SJSA1 (cell line): ENCODE measurements around the gene ITSN1. TPM values are rescaled to one million over a fixed set of nuclear protein-coding genes. Genes with fewer than 3 reads are reported as not detected.

Experiments used
- DNase-seq, 2 experiments: peaks; one replicate each; pipeline ENCODE4 v3.0.0-alpha.2; 2015 to 2020; ENCODE audit warnings: low spot score in 2 of 2, low read depth in 1 of 2
- H3K27ac ChIP-seq: fragments of 250-450 bp; sonication (Bioruptor Pico); 2 replicates; pipeline ENCODE4 v1.5.1; 2020; ENCODE audit warnings: mild to moderate bottlenecking, moderate library complexity
- H3K27me3 ChIP-seq: fragments of 250-450 bp; sonication (Bioruptor Pico); replicated peaks from 2 replicates; pipeline ENCODE4 v1.5.1; 2020; ENCODE audit warnings: mild to moderate bottlenecking, moderate library complexity
- H3K36me3 ChIP-seq: fragments of 250-450 bp; sonication (Bioruptor Pico); 2 replicates; pipeline ENCODE4 v1.5.1; 2020; ENCODE audit warnings: mild to moderate bottlenecking
- H3K4me1 ChIP-seq: fragments of 250-450 bp; sonication (Bioruptor Pico); replicated peaks from 2 replicates; pipeline ENCODE4 v1.6.1; 2021; ENCODE audit warnings: mild to moderate bottlenecking
- H3K4me3 ChIP-seq: fragments of 250-450 bp; sonication (Bioruptor Pico); 2 replicates; pipeline ENCODE4 v1.5.1; 2020; ENCODE audit warnings: mild to moderate bottlenecking
- H3K9me3 ChIP-seq: fragments of 250-450 bp; sonication (Bioruptor Pico); replicated peaks from 2 replicates; pipeline ENCODE4 v1.5.1; 2020; ENCODE audit warnings: mild to moderate bottlenecking
- total RNA-seq: library from RNA; depleted of rRNA; stranded (reverse); fragments of >200 nt; shearing (Covaris generic); gene quantifications from 2 replicates; pipeline ENCODE4 v1.2.3, GENCODE V29; 2014

The ITSN1 gene
- total RNA-seq, 1 experiment from 2014 or later: 53.2 TPM

DNA sequence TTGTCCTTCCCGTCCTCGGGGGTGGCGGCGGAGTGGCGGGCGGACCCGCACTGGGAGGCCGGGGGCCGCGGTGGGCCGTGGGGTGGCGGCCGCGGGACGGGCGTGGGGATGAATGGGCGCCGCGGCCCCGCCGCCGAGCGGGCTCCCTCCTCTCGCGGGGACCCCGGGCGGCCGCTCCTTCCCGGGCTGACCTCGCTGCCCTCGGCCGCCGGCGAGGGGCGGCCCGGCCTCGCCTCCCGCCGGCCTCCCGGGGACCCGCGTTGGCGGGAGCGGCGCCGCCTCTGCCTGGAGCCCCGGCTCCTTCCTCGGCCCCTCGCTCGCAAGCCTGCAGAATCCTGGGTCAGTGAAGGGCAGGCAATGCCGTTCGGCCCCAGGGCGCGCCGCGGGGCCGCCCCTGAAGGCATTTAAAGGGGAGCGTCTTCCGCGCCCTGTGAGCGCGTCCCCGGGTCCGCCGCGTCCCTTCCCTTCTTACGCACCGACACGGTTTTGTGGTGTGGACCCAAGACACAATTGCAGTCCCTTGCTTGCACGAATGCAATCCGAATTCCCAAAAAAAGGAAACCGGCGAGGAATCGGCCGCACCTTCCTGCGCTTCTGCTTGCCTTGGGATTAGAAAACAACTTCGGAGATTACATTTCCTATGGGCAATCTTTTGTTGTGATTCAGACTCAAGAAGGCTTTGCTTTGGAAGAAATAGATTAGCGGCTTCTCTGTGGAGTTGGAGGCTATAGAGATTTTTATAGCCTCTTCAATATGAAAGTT lies 776 bp downstream of the ITSN1 start:
- peak; percentile 47 to 60 for DNase-seq
- no peaks in the 10 kb centered on the region for H3K9me3 ChIP-seq

DNA sequence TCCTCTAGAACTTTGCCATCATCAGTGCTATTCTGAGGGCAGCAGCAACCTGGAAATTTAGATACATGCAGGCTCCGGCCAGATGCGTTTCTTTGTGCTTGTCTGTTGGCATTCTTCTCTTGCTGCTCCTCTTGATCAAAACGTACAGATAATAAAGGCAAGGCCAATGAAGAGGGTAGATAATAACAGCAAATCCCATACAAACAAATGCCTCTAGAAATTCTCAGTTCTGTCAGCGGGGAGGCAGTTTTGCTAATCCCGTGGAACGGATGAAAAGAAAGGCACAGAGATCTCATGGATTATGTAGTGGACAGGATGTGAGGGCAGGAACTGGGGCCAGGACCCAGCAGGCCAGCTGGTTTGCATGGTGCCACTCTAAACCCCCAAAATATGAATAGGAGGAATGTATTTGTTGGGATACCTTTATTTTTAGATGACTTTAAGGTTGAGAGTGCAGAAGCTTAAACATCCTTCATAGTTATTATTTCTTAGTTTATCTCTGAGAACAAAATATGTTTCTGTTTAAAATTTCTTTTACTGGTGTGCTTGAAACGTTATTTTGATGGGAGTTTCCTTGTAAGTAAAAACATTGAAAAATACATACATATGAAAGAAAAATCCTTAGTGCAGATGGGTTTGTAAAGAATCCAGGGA lies 1.5 kb downstream of the ITSN1 start:
- peaks cover 9% of the 10 kb centered on the region for H3K36me3 ChIP-seq
- DNase-seq: peak in 1 of 2 experiments; percentile 58
- no peaks in the 10 kb centered on the region for H3K27me3 ChIP-seq
- H3K27ac ChIP-seq: peak overlapping the region; percentile 59
- H3K4me1 ChIP-seq: peaks cover 12% of the 10 kb centered on the region; the same call in 1 of the 2 replicates
- H3K9me3 ChIP-seq: no peaks in the 10 kb centered on the region
- peak overlapping the region; percentile 95 for H3K4me3 ChIP-seq

More for the DNA sequence above, 776 bp downstream of the ITSN1 start:
- H3K4me1 ChIP-seq: peaks cover 12% of the 10 kb centered on the region; the same call in 1 of the 2 replicates
- peak overlapping the region; percentile 59 for H3K27ac ChIP-seq
- peaks cover 14% of the 10 kb centered on the region for H3K36me3 ChIP-seq
- no peaks in the 10 kb centered on the region for H3K27me3 ChIP-seq
- peak overlapping the region; percentile 95 for H3K4me3 ChIP-seq

DNA sequence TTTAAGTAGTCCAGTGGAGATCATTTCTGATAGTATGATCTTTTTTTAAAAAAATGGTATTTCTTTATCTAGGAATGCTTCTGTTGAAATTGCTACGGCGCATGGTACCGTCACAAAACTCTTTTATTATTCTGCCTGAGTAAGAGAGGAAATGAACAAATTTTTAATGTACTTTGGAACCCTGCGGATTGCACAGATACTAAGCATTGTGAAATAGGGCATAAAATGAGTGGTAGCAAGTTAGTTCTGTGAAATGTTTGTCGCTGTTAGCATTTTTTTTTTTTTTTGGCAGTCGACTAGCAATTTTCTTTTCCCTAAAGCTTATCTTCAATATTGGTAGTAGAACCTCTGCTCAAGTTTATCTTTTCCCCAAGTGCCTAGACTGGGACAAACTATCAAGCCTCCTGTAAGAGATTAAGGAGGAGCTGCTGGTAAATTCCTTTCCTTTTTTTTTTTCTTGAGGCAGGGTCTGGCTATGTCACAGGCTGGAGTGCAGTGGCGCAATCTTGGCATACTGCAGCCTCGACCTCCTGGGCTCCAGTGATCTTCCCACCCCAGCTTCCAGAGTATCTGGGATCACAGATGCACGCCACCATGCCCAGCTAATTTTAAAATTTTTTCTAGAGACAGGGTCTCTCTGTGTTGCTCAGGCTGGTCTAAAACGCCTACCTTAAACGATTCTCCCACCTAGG lies 2.2 kb downstream of the ITSN1 start:
- Histone ChIP-seq H3K36me3 (peaks cover 9% of the 10 kb centered on the region), H3K9me3 (no peaks in the 10 kb centered on the region), H3K27me3 (no peaks in the 10 kb centered on the region), H3K4me1 (peaks cover 12% of the 10 kb centered on the region; the same call in 1 of the 2 replicates), H3K27ac (no peak overlapping the region), H3K4me3 (no peak overlapping the region; the same call in 1 of the 2 replicates)
- no peak for DNase-seq

DNA sequence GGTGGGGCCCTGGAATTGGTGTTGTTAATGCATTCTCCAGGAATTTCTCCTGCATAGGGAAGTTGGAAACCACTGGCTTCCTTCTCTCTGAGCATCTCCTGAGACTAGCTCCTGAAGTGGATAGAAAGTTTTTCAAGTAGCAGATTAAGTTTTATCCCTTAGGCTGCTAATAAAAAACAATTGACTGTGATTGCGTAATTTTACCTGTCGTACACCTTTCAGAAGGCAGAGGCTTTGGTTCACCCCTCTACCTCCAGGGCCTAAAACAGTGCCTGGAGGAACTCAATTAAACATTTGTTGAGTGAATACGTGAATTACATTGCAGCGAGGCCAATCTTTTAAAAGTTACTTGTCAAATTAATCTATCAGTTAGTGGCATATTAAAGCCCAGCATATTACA lies 3.4 kb downstream of the ITSN1 start:
- peaks cover 9% of the 10 kb centered on the region; the same call in 1 of the 2 replicates for H3K4me1 ChIP-seq
- no peak overlapping the region for H3K27ac ChIP-seq
- H3K9me3 ChIP-seq: no peaks in the 10 kb centered on the region
- no peaks in the 10 kb centered on the region for H3K27me3 ChIP-seq
- H3K4me3 ChIP-seq: no peak overlapping the region
- no peak for DNase-seq
- peaks cover 9% of the 10 kb centered on the region for H3K36me3 ChIP-seq

DNA sequence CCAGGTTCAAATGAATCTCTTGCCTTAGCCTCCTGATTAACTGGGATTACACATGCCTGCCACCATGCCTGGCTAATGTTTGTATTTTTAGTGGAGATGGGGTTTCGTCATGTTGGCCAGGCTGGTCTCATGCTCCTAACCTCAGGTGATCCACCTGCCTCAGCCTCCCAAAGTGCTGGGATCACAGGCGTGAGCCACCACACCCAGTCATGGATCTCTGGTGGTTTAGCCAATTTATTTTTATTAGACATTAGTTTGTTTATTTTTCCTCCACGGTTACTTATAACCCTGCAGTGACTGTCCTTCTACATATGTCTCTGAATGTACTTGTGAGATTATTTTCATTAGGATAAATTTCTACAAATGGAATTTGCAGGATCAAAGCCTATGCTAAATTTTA lies 5.3 kb downstream of the ITSN1 start:
- Histone ChIP-seq H3K4me3 (no peak overlapping the region), H3K27me3 (no peaks in the 10 kb centered on the region), H3K27ac (no peak overlapping the region), H3K36me3 (peaks cover 7% of the 10 kb centered on the region), H3K9me3 (no peaks in the 10 kb centered on the region), H3K4me1 (peaks cover 9% of the 10 kb centered on the region; the same call in 1 of the 2 replicates)
- no peak for DNase-seq

DNA sequence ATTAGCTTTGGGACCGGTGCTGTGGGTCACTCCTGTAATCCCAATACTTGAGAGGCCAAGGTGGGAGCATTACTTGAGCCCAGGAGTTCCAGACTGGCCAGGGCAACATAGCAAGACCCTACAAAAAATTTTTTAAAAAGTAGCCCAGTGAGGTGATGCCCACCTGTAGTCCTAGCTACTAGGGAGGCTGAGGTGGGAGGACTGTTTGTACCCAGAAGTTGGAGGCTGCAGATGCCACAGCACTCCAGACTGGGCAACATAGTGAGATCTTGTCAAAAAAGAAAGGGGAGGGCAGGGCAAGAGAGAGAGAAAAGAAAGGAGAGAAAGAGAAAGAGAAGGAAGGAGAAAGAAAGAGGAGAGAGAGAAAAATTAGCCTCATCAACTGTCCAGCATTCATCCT lies 6.3 kb downstream of the ITSN1 start:
- Histone ChIP-seq H3K4me1 (peaks cover 9% of the 10 kb centered on the region; the same call in 1 of the 2 replicates), H3K9me3 (no peaks in the 10 kb centered on the region), H3K27ac (no peak overlapping the region), H3K36me3 (no peaks in the 10 kb centered on the region; the same call in 1 of the 2 replicates), H3K27me3 (no peaks in the 10 kb centered on the region), H3K4me3 (no peak overlapping the region)
- no peak for DNase-seq

DNA sequence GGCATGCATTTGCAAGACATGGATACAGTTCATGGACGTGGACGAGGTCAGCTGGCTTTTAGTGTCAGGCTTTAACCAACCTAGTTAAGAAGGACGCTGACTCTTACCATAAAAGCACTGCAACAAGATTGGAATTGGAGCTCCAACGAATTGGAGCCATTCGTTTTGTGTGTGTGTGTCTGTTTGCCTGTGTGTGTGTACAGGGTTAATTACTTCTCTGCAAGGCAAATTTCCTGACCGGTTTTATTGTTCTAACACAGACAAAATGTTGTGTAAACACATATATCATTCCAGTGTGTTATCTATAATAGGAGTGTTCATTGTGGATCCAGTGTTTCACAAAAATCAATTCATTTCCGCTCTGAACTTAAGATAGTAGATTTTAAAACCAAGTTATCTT lies 7.9 kb downstream of the ITSN1 start:
- Histone ChIP-seq H3K4me1 (peaks cover 14% of the 10 kb centered on the region), H3K9me3 (no peaks in the 10 kb centered on the region), H3K27ac (no peak overlapping the region), H3K4me3 (no peak overlapping the region), H3K27me3 (no peaks in the 10 kb centered on the region), H3K36me3 (peaks cover 2% of the 10 kb centered on the region; the same call in 1 of the 2 replicates)
- no peak for DNase-seq

DNA sequence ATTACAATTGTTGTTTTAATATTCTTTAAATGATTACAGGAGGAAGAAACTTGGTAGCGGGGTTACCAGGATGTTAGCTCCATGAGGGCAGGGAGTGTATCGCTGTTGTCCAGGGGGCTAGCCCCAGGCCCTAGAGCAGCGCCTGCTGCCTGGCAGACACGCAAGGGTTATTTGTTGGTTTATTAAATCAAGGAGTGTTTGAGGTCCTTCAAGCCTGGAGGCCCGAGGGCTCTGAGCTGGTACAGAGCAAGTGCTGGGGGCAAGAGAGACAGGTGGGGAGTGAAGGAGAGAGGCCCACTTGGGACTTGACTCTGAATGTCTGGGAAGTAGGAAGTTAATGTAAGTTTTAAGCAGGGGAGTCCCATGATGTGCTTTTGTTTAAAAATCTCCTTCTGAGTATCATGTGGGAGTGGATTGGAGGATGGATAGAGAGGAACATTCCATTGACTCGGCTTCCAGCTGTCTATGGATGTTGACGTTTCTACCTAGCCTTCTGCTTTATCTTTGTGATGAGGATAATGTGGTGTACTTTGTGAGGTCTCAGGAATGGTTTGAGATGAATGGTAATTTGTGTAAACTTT lies 8.7 kb downstream of the ITSN1 start:
- H3K36me3 ChIP-seq: peaks cover 2% of the 10 kb centered on the region; the same call in 1 of the 2 replicates
- no peak overlapping the region for H3K27ac ChIP-seq
- DNase-seq: no peak
- no peaks in the 10 kb centered on the region for H3K9me3 ChIP-seq
- H3K27me3 ChIP-seq: no peaks in the 10 kb centered on the region
- peaks cover 21% of the 10 kb centered on the region for H3K4me1 ChIP-seq
- no peak overlapping the region for H3K4me3 ChIP-seq

DNA sequence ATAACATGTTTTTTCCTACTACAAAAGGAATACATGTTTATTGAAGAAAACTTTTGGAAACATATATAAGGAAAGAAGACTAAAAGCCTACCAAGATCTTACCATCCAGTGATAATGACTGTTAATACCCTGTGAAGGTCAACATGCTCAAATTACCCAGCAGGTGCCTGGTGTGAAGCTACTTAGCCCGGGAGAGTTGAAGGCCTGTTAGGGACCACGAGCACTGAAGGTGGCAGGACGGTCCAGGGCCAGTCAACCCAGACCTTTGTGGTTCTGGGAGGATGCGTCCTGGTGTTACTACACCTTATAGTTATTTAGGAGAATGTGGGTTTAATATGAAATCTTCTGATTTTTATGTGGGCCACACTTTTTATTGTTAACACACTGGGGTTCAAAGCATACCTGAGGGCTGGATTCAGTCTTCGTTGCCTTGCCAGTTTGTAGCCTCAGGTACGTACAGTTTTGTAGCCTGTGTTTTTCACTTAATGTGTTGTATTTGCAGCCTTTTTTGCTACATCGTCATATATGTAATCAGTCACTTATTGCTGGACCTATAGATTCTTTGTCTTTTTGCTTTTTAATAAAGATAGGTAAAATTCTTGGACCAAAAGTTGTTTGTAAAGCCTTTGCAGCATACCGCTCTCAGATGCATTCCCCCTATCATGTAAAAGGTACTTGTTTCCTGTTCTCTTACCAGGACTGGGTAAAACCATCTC lies 9.8 kb downstream of the ITSN1 start:
- Histone ChIP-seq H3K4me1 (peaks cover 32% of the 10 kb centered on the region), H3K27me3 (no peaks in the 10 kb centered on the region), H3K36me3 (peaks cover 5% of the 10 kb centered on the region; the same call in 1 of the 2 replicates), H3K27ac (no peak overlapping the region), H3K9me3 (no peaks in the 10 kb centered on the region), H3K4me3 (no peak overlapping the region)
- DNase-seq: no peak

DNA sequence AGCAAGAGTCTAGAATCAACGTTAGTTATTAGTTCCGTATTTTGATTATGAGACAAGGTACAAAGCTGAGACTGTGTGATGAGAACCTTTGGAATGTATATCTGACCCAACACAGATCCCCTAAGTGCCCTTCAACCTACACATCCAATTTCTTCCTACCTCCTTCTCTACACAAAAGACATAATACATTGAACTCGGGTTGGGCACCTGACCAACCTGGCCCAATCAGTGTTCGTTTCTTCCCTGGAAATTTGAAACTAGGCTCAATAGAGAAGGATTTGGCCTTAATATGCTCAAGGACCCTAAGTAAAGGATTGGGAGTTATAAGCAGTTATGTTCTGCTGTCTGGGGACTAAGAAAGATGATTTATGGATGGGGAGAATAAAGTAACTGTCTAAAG lies 12.1 kb downstream of the ITSN1 start:
- Histone ChIP-seq H3K9me3 (no peaks in the 10 kb centered on the region), H3K4me1 (peaks cover 32% of the 10 kb centered on the region), H3K4me3 (no peak overlapping the region), H3K36me3 (peaks cover 5% of the 10 kb centered on the region; the same call in 1 of the 2 replicates), H3K27me3 (no peaks in the 10 kb centered on the region), H3K27ac (no peak overlapping the region)
- no peak for DNase-seq

DNA sequence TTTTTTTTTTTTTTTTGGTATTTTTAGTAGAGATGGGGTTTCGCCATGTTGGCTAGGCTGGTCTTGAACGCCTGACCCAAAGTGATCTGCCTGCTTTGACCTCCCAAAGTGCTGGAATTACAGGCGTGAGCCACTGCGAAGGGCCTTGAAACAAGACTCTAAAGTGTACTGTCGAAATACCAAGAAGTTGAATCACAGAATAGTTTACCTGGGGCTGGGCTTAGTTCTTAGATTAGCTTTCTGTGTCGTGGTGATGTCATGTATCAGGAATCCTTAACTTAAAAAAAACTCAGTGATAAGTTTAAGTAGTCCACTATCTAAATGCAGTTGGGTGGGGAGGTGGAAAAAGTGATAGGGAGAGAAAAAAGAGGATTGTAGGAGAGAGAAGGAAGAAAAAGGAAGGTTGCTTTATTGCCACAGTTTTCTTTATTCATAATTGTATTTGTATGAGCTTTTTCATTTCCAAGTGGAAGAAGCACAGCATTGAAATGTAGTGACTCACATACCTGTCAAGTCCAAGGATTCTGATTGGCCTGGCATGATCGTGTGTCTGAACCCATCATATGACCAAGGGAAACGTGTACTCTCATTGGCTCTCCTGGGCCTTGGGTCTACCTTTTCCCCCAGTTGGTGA lies 13.4 kb downstream of the ITSN1 start:
- Histone ChIP-seq H3K36me3 (peaks cover 5% of the 10 kb centered on the region; the same call in 1 of the 2 replicates), H3K27ac (peak overlapping the region; percentile 82), H3K27me3 (no peaks in the 10 kb centered on the region), H3K4me1 (peaks cover 32% of the 10 kb centered on the region), H3K9me3 (no peaks in the 10 kb centered on the region), H3K4me3 (no peak overlapping the region)
- peak; percentile 89 to 97 for DNase-seq

DNA sequence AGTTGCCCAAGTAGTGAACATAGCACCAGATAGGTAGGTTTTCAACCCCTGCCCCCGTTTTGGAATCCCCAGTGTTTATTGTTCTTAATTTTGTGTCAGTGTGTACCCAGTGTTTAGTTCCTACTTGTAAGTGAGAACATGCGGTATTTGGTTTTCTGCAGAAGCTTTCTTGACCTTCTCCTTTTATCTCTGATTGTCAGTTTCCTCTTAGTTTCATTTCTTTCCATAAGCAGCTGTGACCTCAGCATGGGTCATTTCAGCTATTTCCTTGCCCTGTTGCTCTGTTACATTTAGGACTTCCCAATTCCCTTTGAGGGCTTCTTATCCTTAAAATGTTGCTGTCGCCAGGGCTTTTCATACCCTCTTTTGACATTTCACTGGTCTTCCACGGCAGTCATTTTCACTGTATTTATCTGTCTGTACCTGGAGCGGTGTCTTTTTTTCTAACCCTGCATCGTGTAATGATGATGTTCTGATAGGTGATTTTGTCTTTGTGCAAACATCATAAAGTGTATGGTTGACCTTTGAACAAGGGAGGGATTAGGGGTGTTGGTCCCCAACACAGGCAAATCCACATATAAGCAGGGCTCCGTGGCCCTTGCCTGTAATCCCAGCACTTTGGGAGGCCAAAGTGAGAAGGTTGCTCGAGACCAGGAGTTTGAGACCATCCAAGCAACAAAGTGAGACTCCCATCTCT lies 15.0 kb downstream of the ITSN1 start:
- H3K36me3 ChIP-seq: peaks cover 5% of the 10 kb centered on the region; the same call in 1 of the 2 replicates
- no peaks in the 10 kb centered on the region for H3K27me3 ChIP-seq
- no peaks in the 10 kb centered on the region for H3K9me3 ChIP-seq
- H3K27ac ChIP-seq: peak overlapping the region; percentile 48
- DNase-seq: no peak
- H3K4me3 ChIP-seq: no peak overlapping the region
- peaks cover 32% of the 10 kb centered on the region for H3K4me1 ChIP-seq
